Smooth muscle cell (in vitro differentiated cells): Measurements from ENCODE around the gene CLCNKA. TPM values are rescaled to one million over a fixed set of nuclear protein-coding genes. Genes with fewer than 3 reads are reported as not detected.

ENCODE experiments used
- DNase-seq: peaks from one replicate; lab custom pipeline; 2025; ENCODE audit not compliant: unreplicated experiment; lab: John Stamatoyannopoulos, UW
- H2AFZ ChIP-seq: fragments of 200-600 bp; sonication (generic); 2 replicates; pipeline ENCODE4 v1.6.0; 2016; ENCODE audit warnings: antibody characterized with exemption, low read depth, mild to moderate bottlenecking
- H3F3A ChIP-seq: fragments of 200-600 bp; sonication (generic); 2 replicates; pipeline ENCODE4 v1.6.0; 2017; ENCODE audit warnings: antibody characterized with exemption, low read depth
- H3K27ac ChIP-seq: fragments of 200-600 bp; sonication (generic); 2 replicates; pipeline ENCODE4 v1.5.1; 2016; ENCODE audit warnings: low read depth, mild to moderate bottlenecking
- H3K27me3 ChIP-seq: fragments of 200-600 bp; sonication (generic); 2 replicates; pipeline ENCODE4 v1.6.1; 2016; ENCODE audit warnings: low read depth, mild to moderate bottlenecking
- H3K36me3 ChIP-seq: fragments of 200-600 bp; sonication (generic); 2 replicates; pipeline ENCODE4 v1.5.1; 2016; ENCODE audit warnings: low read depth
- H3K4me1 ChIP-seq: fragments of 200-600 bp; sonication (generic); 2 replicates; pipeline ENCODE4 v1.5.1; 2016; ENCODE audit warnings: low read depth
- H3K4me2 ChIP-seq: fragments of 200-600 bp; sonication (generic); 2 replicates; pipeline ENCODE4 v1.6.0; 2016; ENCODE audit warnings: mild to moderate bottlenecking
- H3K4me3 ChIP-seq: fragments of 200-600 bp; sonication (generic); 2 replicates; pipeline ENCODE4 v1.5.1; 2016; ENCODE audit warnings: mild to moderate bottlenecking
- H3K79me2 ChIP-seq: fragments of 200-600 bp; sonication (generic); 2 replicates; pipeline ENCODE4 v1.6.0; 2016; ENCODE audit warnings: low read depth, mild to moderate bottlenecking
- H3K9ac ChIP-seq: fragments of 200-600 bp; sonication (generic); 2 replicates; pipeline ENCODE4 v1.6.0; 2016; ENCODE audit warnings: low read depth
- H3K9me3 ChIP-seq: fragments of 200-600 bp; sonication (generic); replicated peaks from 2 replicates; pipeline ENCODE4 v1.5.1; 2016; ENCODE audit warnings: low read depth
- H4K20me1 ChIP-seq: fragments of 200-600 bp; sonication (generic); 2 replicates; pipeline ENCODE4 v1.6.0; 2016; ENCODE audit warnings: low read depth
- whole genome bisulfite sequencing: methylation state at CpG from one replicate; pipeline ENCODE4 v1.1.7; 2016; ENCODE audit warnings: low lambda C conversion rate; 5-methylcytosine and 5-hydroxymethylcytosine counted together
- polyA plus RNA-seq: library from polyadenylated mRNA; unstranded; fragments of >200 nt; fragmentation: Nextera tagmentation; extraction: Ambion mirVana; gene quantifications from 2 replicates; pipeline ENCODE4 v1.2.1, GENCODE V29; 2016
- total RNA-seq: library from RNA; depleted of rRNA; stranded (reverse); fragments of >200 nt; gene quantifications from 2 replicates; pipeline ENCODE4 v1.2.3, GENCODE V29; 2014
- TF ChIP-seq, protein P1 (sequence below): fragments of 200-600 bp; sonication (generic); IDR thresholded peaks from 2 replicates; pipeline ENCODE4 v1.5.1; 2017; ENCODE audit warnings: borderline replicate concordance, mild to moderate bottlenecking, antibody characterized with exemption; ENCODE audit not compliant: insufficient read depth, poor library complexity, severe bottlenecking

Gene CLCNKA
- total and polyA plus RNA-seq, 2 experiments from 2014 or later, result 0.46 TPM; not detected in 1

DNA sequence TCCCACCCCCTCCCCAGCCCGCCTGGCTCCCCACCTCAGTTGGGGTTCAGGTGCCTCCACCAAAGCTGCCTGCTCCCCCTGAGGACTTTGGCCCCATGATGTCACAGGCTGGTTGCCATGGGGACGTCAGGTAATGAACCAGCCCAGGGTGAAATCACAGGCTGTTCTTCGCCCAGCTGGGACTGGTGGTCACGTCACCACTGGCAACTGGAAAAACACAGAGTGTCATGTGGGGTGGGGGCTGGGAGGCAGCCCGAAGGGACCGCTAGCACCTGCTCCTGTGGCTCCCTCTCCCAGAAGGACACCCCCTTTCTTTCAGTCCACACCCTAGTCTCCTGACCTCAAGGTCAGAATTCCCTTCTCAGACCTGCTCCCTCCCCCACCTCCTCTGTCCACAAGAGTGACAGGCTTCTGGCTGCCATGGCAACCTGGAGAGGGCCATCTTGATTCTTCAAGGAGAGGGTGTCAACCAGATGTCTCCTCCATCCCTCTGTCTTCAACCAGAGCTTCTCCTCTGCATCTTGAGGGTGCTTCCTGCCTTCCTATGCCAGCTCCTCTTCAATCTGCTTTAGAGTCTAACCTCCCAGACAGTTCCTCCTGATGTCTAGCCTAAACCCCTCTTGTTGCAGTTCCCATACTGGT lies 45.4 kb downstream of the CLCNKA start:
- Histone ChIP-seq H3K4me1 (peaks cover 12% of the 10 kb centered on the region), H3K4me2 (no peak overlapping the region), H3K27ac (peak overlapping the region; percentile 31), H3K4me3 (no peak overlapping the region), H2AFZ (no peak overlapping the region), H3F3A (no peaks in the 10 kb centered on the region), H3K9me3 (no peaks in the 10 kb centered on the region), H3K9ac (peak overlapping the region; percentile 51), H4K20me1 (no peaks in the 10 kb centered on the region), H3K27me3 (no peaks in the 10 kb centered on the region), H3K79me2 (no peaks in the 10 kb centered on the region), H3K36me3 (no peaks in the 10 kb centered on the region)
- 64% methylated on average over 6 of the region's 6 CpGs for WGBS
- no peak for DNase-seq
- TF ChIP-seq, protein P1, sequence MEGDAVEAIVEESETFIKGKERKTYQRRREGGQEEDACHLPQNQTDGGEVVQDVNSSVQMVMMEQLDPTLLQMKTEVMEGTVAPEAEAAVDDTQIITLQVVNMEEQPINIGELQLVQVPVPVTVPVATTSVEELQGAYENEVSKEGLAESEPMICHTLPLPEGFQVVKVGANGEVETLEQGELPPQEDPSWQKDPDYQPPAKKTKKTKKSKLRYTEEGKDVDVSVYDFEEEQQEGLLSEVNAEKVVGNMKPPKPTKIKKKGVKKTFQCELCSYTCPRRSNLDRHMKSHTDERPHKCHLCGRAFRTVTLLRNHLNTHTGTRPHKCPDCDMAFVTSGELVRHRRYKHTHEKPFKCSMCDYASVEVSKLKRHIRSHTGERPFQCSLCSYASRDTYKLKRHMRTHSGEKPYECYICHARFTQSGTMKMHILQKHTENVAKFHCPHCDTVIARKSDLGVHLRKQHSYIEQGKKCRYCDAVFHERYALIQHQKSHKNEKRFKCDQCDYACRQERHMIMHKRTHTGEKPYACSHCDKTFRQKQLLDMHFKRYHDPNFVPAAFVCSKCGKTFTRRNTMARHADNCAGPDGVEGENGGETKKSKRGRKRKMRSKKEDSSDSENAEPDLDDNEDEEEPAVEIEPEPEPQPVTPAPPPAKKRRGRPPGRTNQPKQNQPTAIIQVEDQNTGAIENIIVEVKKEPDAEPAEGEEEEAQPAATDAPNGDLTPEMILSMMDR, result no peak

DNA sequence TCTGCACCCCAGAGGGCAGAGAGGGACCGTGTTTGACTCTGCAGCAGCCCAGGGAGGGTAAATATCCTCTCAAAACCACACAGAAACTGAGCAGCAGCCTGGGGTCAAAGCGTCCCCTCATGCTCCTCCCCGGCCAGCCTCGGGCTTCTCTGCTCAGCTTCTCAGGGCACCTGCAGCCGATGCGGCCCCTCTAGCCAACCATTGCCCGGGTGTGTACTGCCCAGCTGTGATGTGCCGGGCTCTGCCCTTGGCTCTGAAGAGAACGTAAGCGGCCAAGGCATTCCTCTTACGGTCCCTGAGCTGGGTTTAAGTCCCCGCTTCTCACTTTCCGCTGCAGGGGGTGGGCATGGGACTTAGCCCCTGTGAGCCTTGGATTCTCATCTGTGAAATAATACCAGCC lies 46.1 kb downstream of the CLCNKA start:
- no peak overlapping the region for H2AFZ ChIP-seq
- TF ChIP-seq, protein P1, result no peak
- H3K9ac ChIP-seq, result peak overlapping the region; percentile 51
- H3K79me2 ChIP-seq, result no peaks in the 10 kb centered on the region
- H3F3A ChIP-seq, result no peaks in the 10 kb centered on the region
- H3K27ac ChIP-seq, result no peak overlapping the region
- no peaks in the 10 kb centered on the region for H4K20me1 ChIP-seq
- peaks cover 3% of the 10 kb centered on the region for H3K27me3 ChIP-seq
- DNase-seq, result no peak
- H3K36me3 ChIP-seq, result no peaks in the 10 kb centered on the region
- H3K4me1 ChIP-seq, result peaks cover 12% of the 10 kb centered on the region
- H3K9me3 ChIP-seq, result no peaks in the 10 kb centered on the region
- WGBS, result 90% methylated on average over 13 of the region's 13 CpGs
- H3K4me3 ChIP-seq, result no peak overlapping the region
- no peak overlapping the region for H3K4me2 ChIP-seq

DNA sequence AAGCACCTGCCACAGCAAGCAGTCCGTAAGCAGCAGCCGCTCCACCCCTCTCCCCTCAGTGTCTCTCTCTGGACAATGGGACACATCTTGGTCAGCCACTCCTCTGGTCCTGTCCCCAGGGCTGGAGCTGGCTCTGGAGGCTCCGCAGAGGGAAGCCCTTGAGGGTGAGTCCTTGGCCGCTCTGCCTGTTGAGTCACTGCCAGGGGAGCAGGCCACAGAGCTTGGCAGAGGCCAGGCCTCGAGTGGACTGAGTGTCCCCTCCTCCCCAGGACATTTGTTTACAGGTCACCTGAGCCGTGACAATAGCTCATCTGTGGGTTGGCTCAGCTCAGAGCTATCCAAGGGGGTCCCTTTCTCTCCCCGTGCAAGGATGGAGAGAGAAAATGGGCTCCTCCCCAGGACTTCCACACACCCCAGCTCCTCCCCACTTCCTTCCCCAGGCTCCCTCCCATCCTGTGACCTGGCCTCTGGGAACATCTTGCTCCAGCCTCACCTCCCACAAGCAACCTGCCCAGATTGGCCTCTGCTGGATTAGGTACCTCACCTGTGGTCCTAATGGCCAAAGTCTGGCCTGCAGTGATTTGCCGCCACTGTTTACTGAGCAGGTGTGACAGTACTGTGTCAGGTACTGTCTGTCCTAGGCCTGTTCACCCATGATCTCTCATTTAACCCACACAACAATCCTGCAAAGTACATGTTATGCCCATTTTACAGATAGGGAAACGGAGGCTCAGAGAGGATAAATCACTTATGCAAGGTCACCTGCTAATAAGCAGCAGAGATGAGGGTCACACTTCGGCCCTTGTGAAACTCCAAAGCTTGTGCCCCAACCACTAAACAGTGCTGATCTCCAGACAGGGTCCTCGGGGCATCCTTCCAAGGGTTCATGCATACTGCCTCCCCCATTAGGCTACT lies 46.8 kb downstream of the CLCNKA start:
- H3K27me3 ChIP-seq, result peaks cover 3% of the 10 kb centered on the region
- peaks cover 12% of the 10 kb centered on the region for H3K4me1 ChIP-seq
- H3K4me3 ChIP-seq, result no peak overlapping the region
- H3K9ac ChIP-seq, result no peak overlapping the region
- WGBS, result 73% methylated on average over 11 of the region's 11 CpGs
- no peak overlapping the region for H3K4me2 ChIP-seq
- H3K36me3 ChIP-seq, result no peaks in the 10 kb centered on the region
- no peak overlapping the region for H2AFZ ChIP-seq
- no peak overlapping the region for H3K27ac ChIP-seq
- H4K20me1 ChIP-seq, result no peaks in the 10 kb centered on the region
- no peaks in the 10 kb centered on the region for H3K9me3 ChIP-seq
- H3K79me2 ChIP-seq, result no peaks in the 10 kb centered on the region
- no peaks in the 10 kb centered on the region for H3F3A ChIP-seq
- TF ChIP-seq, protein P1, result no peak
- DNase-seq, result no peak
